ENCODE results near the gene ADAMTS14. TPM values are rescaled to one million over a fixed set of nuclear protein-coding genes. Genes with fewer than 3 reads are reported as not detected.
A peak's percentile ranks its signal among the peaks of the same experiment; 100 is the strongest.

Gene ADAMTS14
- total RNA-seq, 1 experiment from 2014 or later = 7.6 TPM

- Histone ChIP-seq H3K27ac (no peak overlapping the region), H3K27me3 (no peaks in the 10 kb centered on the region), H3K4me3 (no peak overlapping the region), H3K9me3 (replicated peaks) (no peaks in the 10 kb centered on the region), H3K36me3 (no peaks in the 10 kb centered on the region), H3K4me1 (peaks cover 36% of the 10 kb centered on the region)
- DNase-seq = no peak
Observed at GRCh38 chr10:70676511-70676910, 4.2 kb downstream of the ADAMTS14 start.

- Histone ChIP-seq H3K9me3 (replicated peaks) (no peaks in the 10 kb centered on the region), H3K27me3 (no peaks in the 10 kb centered on the region), H3K27ac (no peak overlapping the region), H3K36me3 (no peaks in the 10 kb centered on the region), H3K4me3 (no peak overlapping the region), H3K4me1 (peaks cover 41% of the 10 kb centered on the region)
- DNase-seq = no peak
Observed at GRCh38 chr10:70677016-70677415, 4.7 kb downstream of the ADAMTS14 start.

GRCh38 chr10:70677620-70678249, 5.4 kb downstream of the ADAMTS14 start:
- Histone ChIP-seq H3K4me3 (no peak overlapping the region), H3K27ac (no peak overlapping the region), H3K36me3 (no peaks in the 10 kb centered on the region), H3K9me3 (replicated peaks) (no peaks in the 10 kb centered on the region), H3K27me3 (no peaks in the 10 kb centered on the region), H3K4me1 (peaks cover 48% of the 10 kb centered on the region)
- no peak for DNase-seq

GRCh38 chr10:70678250-70678635, 5.9 kb downstream of the ADAMTS14 start:
- Histone ChIP-seq H3K27ac (no peak overlapping the region), H3K27me3 (no peaks in the 10 kb centered on the region), H3K4me1 (peaks cover 53% of the 10 kb centered on the region), H3K9me3 (replicated peaks) (no peaks in the 10 kb centered on the region), H3K36me3 (no peaks in the 10 kb centered on the region), H3K4me3 (no peak overlapping the region)
- DNase-seq = no peak

GRCh38 chr10:70678757-70679489, 6.6 kb downstream of the ADAMTS14 start:
- no peaks in the 10 kb centered on the region for H3K36me3 ChIP-seq
- no peaks in the 10 kb centered on the region for H3K9me3 ChIP-seq (replicated peaks)
- H3K4me1 ChIP-seq = peaks cover 57% of the 10 kb centered on the region
- DNase-seq = no peak
- H3K27ac ChIP-seq = no peak overlapping the region
- H3K4me3 ChIP-seq = no peak overlapping the region
- H3K27me3 ChIP-seq = no peaks in the 10 kb centered on the region

GRCh38 chr10:70679498-70679897, 7.2 kb downstream of the ADAMTS14 start:
- DNase-seq = no peak
- H3K4me3 ChIP-seq = no peak overlapping the region
- no peaks in the 10 kb centered on the region for H3K36me3 ChIP-seq
- H3K4me1 ChIP-seq = peaks cover 53% of the 10 kb centered on the region
- H3K27me3 ChIP-seq = no peaks in the 10 kb centered on the region
- no peaks in the 10 kb centered on the region for H3K9me3 ChIP-seq (replicated peaks)
- no peak overlapping the region for H3K27ac ChIP-seq

GRCh38 chr10:70680899-70681730, 8.8 kb downstream of the ADAMTS14 start:
- DNase-seq = peak; percentile 83 to 90
- peaks cover 40% of the 10 kb centered on the region for H3K4me1 ChIP-seq

GRCh38 chr10:70681731-70682005, 9.4 kb downstream of the ADAMTS14 start:
- Histone ChIP-seq H3K4me1 (peaks cover 40% of the 10 kb centered on the region), H3K4me3 (no peak overlapping the region), H3K36me3 (no peaks in the 10 kb centered on the region; the same call in 1 of the 2 replicates), H3K9me3 (replicated peaks) (no peaks in the 10 kb centered on the region), H3K27ac (peak overlapping the region; percentile 48), H3K27me3 (no peaks in the 10 kb centered on the region)
- no peak for DNase-seq

More at GRCh38 chr10:70680899-70681730, 8.8 kb downstream of the ADAMTS14 start:
- Histone ChIP-seq H3K27me3 (no peaks in the 10 kb centered on the region), H3K27ac (peak overlapping the region; percentile 48), H3K36me3 (no peaks in the 10 kb centered on the region; the same call in 1 of the 2 replicates), H3K9me3 (replicated peaks) (no peaks in the 10 kb centered on the region), H3K4me3 (no peak overlapping the region)

GRCh38 chr10:70682920-70683600, 10.8 kb downstream of the ADAMTS14 start:
- no peak for DNase-seq
- Histone ChIP-seq H3K4me1 (peaks cover 40% of the 10 kb centered on the region), H3K27ac (peak overlapping the region; percentile 48; the same call in 1 of the 2 replicates)

GRCh38 chr10:70683601-70683934, 11.3 kb downstream of the ADAMTS14 start:
- H3K27me3 ChIP-seq = no peaks in the 10 kb centered on the region
- no peaks in the 10 kb centered on the region; the same call in 1 of the 2 replicates for H3K36me3 ChIP-seq
- no peaks in the 10 kb centered on the region for H3K9me3 ChIP-seq (replicated peaks)
- peak; percentile 37 to 47 for DNase-seq
- H3K27ac ChIP-seq = no peak overlapping the region; the same call in 1 of the 2 replicates
- peaks cover 40% of the 10 kb centered on the region for H3K4me1 ChIP-seq
- H3K4me3 ChIP-seq = no peak overlapping the region

More at GRCh38 chr10:70682920-70683600, 10.8 kb downstream of the ADAMTS14 start:
- Histone ChIP-seq H3K27me3 (no peaks in the 10 kb centered on the region), H3K36me3 (no peaks in the 10 kb centered on the region; the same call in 1 of the 2 replicates), H3K9me3 (replicated peaks) (no peaks in the 10 kb centered on the region), H3K4me3 (no peak overlapping the region)

GRCh38 chr10:70683940-70684339, 11.6 kb downstream of the ADAMTS14 start:
- H3K9me3 ChIP-seq (replicated peaks) = no peaks in the 10 kb centered on the region
- H3K36me3 ChIP-seq = no peaks in the 10 kb centered on the region; the same call in 1 of the 2 replicates
- H3K27me3 ChIP-seq = no peaks in the 10 kb centered on the region
- no peak overlapping the region; the same call in 1 of the 2 replicates for H3K27ac ChIP-seq
- peaks cover 40% of the 10 kb centered on the region for H3K4me1 ChIP-seq
- DNase-seq = no peak
- H3K4me3 ChIP-seq = no peak overlapping the region

- H3K4me1 ChIP-seq = peaks cover 40% of the 10 kb centered on the region
- H3K4me3 ChIP-seq = no peak overlapping the region
- no peak for DNase-seq
- no peaks in the 10 kb centered on the region for H3K9me3 ChIP-seq (replicated peaks)
- no peaks in the 10 kb centered on the region for H3K27me3 ChIP-seq
- H3K27ac ChIP-seq = no peak overlapping the region
- H3K36me3 ChIP-seq = no peaks in the 10 kb centered on the region; the same call in 1 of the 2 replicates
Observed at GRCh38 chr10:70684374-70684773, 12.1 kb downstream of the ADAMTS14 start.

GRCh38 chr10:70684839-70685454, 12.6 kb downstream of the ADAMTS14 start:
- Histone ChIP-seq H3K4me1 (peaks cover 40% of the 10 kb centered on the region), H3K36me3 (no peaks in the 10 kb centered on the region; the same call in 1 of the 2 replicates), H3K27ac (no peak overlapping the region), H3K27me3 (no peaks in the 10 kb centered on the region), H3K9me3 (replicated peaks) (no peaks in the 10 kb centered on the region), H3K4me3 (no peak overlapping the region)
- no peak for DNase-seq

- Histone ChIP-seq H3K27me3 (no peaks in the 10 kb centered on the region), H3K9me3 (replicated peaks) (no peaks in the 10 kb centered on the region), H3K4me1 (peaks cover 36% of the 10 kb centered on the region)
Observed at GRCh38 chr10:70685455-70685911, 13.2 kb downstream of the ADAMTS14 start.

More at GRCh38 chr10:70685455-70685911, 13.2 kb downstream of the ADAMTS14 start:
- no peak overlapping the region for H3K4me3 ChIP-seq
- DNase-seq = no peak
- no peaks in the 10 kb centered on the region; the same call in 1 of the 2 replicates for H3K36me3 ChIP-seq
- H3K27ac ChIP-seq = no peak overlapping the region

All from SJCRH30 (cell line).